GM18526 (cell line): ENCODE data around the gene LNX1.

Experiments used
- POLR2A ChIP-seq: IDR thresholded peaks from 3 replicates; pipeline ENCODE4 v1.6.1; 2011; ENCODE audit not compliant: insufficient read length; ENCODE audit errors: extremely low read depth

Gene LNX1

DNA sequence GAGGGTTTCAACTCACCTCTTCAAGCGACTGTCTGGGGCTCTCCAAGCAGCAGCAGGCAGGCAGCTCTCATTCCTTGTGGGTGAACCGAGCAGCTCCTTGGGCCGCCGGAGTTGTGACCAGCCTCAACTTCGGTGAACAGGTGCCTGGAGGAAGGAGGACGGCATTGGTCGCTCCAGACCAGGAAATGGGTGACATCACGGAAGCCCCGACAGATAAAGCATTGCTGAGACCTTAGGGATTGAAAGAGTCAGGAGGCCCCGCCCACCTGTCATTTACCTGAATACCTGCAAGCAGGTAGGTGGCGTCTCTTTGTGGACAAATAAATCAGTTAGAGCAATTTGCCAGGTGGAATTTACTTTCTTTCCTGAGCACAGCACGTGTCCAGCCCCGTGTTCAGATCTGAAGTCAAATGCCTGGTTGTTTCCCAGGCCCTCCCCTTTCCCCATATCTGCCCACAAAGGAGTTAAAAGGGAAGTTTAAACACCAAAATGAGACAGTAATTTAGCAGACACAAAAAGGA lies at the start of gene LNX1:
Gene LNX1, minus strand, starts transcription at position 115 of the 521 bp plus-strand sequence. CDS start 17,484 bp downstream, outside the sequence.
- TF ChIP-seq POLR2A = no peak

DNA sequence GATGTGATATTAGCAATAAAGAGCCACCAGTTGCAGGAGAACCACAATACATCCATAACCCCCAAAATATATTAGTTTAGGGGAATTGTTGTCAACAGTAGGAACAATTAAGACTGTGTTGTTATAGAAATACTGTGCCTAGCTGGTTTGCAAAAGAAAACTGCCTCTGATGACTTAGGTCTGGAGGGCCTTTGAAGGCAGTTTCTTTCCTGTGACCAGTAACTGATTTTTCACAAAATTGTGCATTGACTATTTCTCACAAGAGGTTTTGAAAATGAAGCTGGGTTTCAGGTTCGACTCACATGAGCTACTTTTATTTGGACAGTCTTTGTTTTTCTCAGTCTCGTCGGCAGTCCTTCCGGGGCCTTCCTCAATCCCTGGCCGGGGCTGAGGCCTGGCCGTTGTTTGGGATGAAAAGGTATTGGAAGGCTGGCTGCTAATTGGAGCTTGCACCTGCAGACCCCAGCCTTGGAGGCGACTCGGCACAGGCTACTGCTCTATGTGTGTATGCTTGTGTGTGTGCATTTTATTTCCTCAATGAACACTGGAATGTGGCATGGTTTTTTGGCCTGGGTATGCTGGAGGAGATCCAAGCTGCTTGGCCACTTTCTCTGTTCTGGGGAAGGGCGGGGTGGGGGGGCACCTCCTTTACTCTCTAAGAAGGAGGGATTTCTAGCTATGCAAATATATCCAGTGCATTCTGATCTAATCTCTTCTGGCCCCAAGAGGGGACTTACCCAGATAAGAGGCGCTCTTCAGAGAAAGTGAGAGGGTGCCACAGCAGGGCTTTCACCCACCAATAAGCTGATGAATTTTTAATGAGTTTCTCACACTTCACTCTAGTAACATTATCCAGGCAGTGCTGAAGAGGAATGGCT lies 49.5 kb upstream of the LNX1 start:
- no peak for TF ChIP-seq POLR2A

DNA sequence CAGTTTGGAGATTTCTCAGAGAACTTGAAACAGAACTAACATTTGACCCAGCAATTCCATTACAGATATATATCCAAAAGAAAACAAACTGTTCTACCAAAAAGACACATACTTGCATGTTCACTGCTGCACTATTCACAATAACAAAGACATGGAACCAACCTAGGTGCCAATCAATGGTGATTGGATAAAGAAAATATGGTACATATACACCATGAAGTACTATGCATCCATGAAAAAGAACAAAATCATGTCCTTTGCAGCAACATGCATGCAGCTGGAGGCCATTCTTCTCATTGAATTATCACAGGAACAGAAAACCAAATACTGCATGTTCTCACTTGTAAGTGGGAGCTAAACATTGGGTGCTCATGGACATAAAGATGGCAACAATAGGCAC lies 47.6 kb upstream of the LNX1 start:
- TF ChIP-seq POLR2A = no peak

DNA sequence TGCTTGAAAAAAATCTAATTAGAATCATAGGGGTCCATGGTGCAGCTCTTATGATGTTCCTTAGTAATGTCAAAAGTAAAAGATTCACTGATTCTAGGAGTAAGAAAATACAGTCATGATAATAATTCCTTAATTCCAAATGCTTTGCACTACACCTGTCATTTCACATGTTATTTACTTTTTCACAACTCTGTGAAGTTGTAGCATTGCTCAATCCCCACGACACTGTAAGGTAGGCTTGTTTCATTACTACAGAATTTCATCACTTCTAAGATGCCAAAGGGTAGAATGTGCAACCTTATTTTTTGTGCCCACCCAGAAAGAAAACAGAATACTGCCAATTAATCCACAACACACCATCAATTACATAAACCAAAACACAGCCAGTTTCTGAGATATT lies 46.1 kb upstream of the LNX1 start:
- no peak for TF ChIP-seq POLR2A

DNA sequence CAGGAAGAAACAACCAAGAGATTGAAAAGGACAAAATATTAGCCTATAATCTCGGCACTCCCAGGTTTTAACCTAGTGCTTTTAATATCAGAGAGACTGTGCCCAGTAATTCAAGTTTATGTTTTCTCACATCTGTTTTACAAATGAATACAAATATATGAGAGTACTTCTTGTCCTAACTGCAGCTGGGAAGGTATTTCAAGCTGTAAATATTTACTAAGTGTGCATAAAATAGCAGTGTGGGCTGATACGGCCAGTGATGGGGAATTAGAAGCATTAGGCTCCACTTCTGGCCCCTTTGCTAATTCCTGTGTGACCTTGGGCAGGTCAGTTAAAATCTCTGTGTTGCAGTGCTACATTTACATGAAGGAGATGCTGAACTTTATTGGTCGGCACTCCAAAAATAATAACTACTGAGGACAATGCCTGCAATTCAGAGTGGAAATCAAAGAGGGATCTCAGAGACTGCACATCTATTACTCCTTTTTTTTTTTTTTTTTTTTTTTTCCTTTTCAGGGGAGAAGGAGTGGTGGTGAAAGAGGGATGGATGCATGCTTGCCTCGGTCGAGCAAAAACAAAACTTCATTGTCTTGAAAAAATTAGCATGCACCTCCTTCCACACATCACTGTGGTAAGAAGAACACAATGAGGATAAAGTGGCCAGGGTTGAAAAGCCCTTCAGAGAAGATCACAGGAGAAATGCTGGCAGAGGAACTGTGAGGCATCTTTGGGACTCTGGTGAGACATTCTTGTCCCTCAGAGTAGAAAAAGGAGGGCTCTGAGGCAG lies 44.6 kb upstream of the LNX1 start:
- TF ChIP-seq POLR2A = no peak

DNA sequence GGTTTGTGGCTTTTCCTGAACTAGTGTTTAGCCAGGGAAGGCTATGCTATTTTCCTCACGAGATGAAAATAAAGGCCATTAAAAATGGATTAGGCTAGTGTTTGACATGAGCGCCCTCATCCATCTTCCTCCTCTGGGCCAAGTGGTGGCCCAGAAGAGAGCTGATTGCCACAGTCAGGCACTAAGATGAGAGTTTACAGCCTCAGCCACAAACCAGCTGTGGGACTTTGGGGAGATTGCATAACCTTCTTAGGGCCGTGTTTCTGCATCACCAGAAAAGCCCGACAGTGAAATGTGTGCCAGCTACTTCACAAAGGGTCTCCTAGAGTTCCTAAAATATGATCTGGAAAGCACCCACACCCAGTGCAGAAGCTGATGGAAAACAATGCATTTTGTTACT lies 42.3 kb upstream of the LNX1 start:
- TF ChIP-seq POLR2A = no peak

- no peak for TF ChIP-seq POLR2A
These were observed 38.0 kb upstream of the LNX1 start for GRCh38 chr4:53629296-53629695.

GRCh38 chr4:53626491-53626890 lies 35.2 kb upstream of the LNX1 start:
- TF ChIP-seq POLR2A = no peak

- TF ChIP-seq POLR2A = no peak
These were observed 34.6 kb upstream of the LNX1 start for GRCh38 chr4:53625888-53626287.

GRCh38 chr4:53622739-53623151 lies 31.5 kb upstream of the LNX1 start:
- no peak for TF ChIP-seq POLR2A

DNA sequence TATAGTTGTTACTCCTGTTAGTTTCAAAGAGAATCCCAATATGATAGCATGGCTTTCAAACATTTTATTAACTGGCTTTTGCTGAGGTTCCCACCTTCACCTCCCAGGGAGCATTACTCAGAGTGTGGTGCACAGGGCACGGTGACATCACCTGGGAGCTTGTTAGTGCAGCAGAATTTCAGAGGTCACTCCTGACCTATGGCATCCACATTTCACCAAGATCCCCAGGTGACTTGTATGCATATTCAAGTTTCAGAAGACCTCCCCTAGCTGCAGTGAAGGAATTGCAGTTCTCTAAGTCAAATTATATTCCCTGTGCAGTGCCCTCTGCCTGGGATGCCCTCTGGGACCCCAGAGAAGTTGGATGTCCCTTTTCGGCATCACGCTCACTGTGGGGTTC lies 29.7 kb upstream of the LNX1 start:
- no peak for TF ChIP-seq POLR2A

- no peak for TF ChIP-seq POLR2A
These were observed 28.1 kb upstream of the LNX1 start for GRCh38 chr4:53619431-53619830.

GRCh38 chr4:53618321-53618720 lies 27.0 kb upstream of the LNX1 start:
- TF ChIP-seq POLR2A = no peak

- no peak for TF ChIP-seq POLR2A
These were observed 25.9 kb upstream of the LNX1 start for GRCh38 chr4:53617101-53617680.

- TF ChIP-seq POLR2A = no peak
These were observed 24.9 kb upstream of the LNX1 start for GRCh38 chr4:53616219-53616618.

DNA sequence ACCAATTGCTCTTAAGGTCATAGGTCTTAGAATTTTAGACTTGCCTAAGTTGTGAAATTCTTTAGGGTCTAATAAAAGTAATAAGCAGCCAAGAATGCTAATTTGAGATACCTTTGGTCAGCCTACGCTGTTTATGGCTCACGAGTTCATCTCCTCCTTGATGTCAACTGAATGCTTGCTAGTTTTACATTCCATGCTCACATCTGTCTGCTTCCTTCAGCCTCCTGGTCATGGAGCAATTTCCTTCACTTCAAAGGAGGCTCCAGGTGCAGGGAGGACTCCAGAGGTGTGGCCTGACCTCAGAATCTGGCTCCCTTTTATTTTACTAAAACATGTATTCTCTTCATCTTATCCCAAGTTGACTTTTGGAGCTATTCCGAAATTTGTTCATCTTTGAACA lies 23.3 kb upstream of the LNX1 start:
- TF ChIP-seq POLR2A = no peak
